HG03095 (cell line): Measurements from ENCODE around the gene FUT8.

ENCODE experiments used
- ATAC-seq: cut with Tn5 transposase; IDR thresholded peaks from one replicate; pipeline ENCODE4 v1.9.1; 2021; ENCODE audit warnings: moderate library complexity; ENCODE audit not compliant: unreplicated experiment

FUT8 gene

DNA sequence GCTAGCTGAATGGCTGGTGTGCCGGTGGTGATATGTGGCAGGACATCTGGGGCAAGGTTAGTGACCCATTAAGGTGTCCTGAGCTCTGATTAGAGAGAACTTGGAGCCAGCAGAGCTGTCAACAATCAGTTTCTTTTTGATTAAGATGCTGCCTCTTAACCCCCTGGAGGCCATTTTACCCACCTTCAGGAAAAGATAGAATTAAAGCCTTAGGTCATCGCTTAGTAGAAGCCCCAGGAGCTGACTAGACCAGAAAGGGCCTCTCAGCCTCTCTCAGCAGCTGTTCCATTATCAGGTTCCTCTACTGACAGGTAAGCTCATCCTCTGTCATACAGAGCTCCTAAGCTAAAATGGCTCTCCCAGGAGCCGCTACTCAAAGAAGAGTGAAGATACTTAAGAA, 339.0 kb downstream of the FUT8 start:
- ATAC-seq, result no peak

DNA sequence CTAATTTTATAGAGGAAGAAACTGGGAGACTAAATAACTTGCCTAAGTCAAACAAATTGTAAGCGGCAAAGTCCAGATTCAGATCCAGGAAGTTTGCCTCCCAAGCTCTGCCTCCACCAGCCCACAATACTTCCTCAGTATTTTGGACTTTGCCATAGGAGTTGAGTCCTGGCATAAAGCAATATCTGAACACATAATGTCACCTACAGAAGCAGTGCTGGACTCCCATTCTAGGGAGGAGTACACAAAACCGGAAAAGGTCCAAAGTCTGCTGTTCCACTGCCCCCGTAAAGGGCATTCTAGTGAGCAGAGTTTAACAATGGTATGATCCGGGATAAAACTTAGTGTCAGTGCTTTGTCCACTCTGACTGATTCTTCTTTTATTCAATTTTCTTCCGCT, 340.5 kb downstream of the FUT8 start:
- ATAC-seq, result no peak

DNA sequence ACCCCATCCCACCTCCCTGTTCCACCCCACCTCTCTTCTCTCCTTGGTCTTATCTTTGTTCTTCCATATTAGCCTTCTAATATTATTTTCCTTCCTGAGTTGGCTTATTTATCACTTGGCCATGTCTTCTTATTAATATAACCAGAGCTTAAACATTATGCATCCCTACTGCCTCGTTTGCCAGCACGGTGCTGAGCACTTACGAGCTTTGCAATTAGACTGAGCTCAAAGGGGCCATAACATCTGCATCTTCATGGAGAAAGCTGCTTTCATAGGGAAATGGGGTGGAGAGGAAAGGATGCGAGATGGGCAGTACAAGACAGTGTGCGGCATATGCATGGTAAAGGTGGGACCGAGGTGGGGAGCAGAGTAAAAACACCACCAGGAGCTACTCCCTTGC, 342.8 kb downstream of the FUT8 start:
- ATAC-seq, result no peak

DNA sequence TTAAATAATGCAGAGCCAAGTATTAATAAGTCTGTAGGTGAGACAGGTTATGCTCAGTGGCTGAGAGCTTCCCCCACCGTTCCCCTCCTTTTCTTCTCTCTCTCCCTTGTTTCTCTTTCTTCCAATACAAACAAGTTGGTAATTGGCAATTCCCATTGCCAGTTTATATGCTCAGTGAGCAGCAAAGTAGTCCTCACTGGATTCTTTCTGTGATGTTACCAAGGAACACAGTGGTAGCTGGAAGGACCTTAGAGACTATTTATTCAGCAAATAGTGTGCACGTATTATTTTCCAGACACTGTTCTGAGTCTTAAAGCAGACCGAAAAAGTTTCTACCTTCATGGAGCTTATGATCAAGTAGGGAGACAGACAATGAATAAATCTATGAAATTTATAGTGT, 344.4 kb downstream of the FUT8 start:
- no peak for ATAC-seq

DNA sequence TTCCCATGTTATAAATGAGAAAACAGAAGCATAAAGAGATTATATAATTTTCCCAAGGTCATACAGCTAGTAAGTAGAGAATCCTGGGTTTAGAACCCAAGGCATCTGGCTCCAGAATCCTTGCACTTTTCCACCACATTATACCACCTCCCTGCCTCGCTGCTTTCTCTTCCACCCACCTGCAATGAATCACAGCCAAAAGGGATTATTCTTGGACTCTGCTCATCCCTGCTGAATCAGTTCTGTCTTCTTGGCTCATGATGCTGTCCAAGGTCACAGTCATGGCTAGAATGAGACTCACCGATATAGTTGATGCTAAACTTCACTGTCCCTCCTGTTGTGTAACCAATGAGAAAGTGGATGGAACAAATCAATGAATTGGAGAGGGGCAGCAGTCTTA, 356.6 kb downstream of the FUT8 start:
- no peak for ATAC-seq

DNA sequence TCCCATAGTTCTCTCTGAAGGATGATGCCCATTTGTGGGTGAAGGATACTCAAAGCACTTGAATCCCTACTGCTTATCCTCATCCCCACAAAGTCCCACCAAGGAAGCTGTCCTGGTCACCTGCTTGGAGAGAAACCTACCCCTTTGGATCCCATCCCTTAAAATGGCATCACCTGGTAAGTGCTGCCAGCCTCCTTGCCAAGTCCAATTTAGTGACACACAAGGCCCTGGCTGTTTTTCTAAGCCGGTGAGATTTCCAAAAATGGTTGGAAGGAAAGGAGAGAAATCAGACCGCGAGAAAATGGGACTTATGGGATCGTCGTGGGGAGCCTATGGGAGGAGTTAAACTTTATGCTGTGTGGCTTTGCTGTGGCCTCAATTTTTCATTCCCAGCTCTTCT, 358.2 kb downstream of the FUT8 start:
- ATAC-seq, result no peak

DNA sequence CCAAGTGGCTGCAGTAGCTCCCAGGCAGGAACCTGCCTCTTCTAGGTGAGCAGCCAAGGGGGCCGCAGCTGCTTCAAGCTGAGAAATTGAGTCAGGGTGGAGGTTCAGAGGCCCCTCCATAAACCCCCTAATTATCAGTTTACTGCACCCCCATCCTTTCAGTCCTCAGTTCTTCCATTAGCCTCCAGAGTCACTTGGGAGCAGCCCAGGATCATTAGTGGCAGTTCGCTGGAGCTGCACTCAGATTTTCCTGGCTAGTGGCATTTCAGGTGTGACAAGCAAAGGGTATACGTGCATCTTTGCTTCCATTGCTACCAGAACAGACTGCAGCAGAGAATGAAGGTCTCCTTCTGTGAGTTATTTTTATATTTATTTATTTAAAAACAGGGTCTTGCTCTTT, 358.7 kb downstream of the FUT8 start:
- ATAC-seq, result no peak

DNA sequence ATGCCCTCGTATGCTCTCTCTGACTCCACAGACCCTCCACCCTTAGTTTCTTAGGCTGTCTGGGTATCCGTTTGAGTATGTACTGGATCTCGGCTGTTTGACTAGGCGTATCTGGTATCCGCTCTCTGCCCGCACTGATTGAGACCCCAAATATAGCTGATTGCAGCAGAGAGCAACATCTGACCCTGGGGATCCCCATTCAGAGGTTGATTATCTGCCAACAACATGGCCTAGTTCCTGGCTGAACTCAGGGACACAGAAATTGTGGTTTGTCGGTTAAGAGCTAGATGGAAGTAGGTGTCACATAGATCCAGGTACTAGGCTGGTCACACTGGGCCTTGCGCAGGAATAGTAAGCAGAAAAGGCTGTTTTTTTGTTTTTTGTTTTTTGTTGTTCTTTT, 359.9 kb downstream of the FUT8 start:
- no peak for ATAC-seq

DNA sequence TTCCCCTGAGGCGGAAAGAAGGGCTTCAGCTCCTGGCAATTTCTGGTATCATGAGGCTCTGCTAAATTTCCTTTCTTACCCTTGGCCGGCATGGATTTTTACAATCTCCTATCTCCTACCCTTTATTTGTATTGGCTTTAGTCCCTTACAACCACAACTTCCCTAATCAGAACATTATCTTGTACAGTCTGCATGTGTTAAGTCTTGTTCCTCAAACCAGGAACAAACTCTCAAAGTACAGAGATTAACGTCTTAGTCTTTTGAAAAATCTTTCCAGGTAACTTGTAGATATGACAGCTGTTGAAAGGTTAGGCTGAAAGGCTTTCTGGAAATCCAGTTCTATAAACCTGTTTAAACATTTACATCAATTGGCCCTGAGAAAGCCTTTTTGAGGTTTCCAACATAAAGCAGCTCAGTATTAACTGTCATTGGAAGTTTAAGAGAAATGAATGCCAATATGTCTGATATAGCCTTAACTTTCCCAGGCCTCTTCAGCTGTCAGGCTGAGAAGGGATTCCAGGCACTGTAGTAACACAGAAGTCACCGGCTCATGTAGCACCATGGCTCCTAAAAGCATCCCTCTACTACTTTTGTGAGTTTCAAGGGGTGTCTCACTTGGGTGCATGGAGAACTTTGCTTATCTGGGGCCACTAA, 360.5 kb downstream of the FUT8 start:
- no peak for ATAC-seq

DNA sequence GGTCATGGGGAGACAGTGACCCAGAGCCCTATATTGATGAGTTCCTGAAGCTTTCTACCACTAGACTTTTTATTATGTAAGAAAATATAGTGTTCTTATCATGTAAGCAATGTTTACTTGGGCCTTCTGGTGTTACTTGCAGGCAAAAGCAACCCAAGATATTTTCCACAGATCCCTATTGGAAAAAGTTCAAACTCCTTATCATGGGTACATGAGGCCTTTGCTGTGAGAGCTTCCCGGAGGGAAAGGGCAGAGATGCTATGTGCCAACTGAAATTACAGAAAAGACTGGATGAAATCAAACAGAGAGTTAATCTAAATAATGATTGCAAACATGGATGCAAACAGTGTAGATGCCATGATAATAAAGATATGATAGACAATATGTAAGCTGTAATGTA, 361.5 kb downstream of the FUT8 start:
- ATAC-seq, result no peak

DNA sequence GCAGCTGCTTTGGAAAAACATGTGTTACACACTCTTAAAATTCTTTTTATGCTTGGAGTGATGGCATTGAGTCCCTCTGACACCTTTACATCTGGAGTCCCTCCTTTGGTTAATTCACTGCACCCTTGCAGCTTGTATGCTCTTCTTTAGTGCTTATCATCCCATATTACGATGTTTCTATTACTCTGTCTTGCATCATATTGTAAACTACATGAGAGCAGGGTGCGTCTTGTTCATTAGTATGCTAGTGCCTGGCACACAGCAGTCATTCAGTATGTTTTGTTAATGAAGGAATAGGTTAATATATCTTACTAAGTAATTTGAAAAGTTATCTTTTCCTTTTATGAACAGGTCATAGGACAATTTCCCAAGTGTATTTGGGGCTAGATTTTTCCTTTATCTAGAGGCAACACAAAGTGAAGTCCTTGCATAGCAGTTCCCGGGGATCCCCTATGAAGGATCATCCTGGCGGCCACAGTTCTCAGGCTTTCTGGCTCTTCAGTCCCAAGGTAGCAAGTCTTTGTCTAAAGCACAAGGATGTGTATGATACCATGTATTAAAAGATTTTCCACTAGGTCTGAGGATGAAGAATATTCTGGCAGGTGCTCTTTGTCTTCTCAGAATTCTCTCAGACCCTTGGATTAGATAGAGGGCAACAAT, 363.8 kb downstream of the FUT8 start:
- no peak for ATAC-seq

DNA sequence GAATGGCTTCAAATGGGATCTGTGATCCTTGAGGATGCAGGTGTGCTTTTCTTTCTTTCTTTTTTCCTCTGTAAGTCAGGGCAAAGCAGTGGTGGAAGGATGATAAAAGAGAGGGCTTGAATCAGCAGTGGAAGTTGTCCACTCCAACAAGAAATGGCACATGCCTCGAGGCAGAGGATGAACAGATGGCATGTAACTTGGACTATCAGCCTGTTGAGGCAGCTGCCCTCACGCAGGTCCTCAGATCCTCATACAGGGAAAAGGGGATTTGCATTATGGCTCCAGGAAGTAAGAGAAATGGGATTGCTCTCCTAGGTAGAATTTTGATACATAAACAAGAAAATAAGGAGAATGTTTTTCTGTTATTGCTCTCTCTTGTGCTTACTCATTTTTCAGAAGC, 368.0 kb downstream of the FUT8 start:
- ATAC-seq, result no peak

DNA sequence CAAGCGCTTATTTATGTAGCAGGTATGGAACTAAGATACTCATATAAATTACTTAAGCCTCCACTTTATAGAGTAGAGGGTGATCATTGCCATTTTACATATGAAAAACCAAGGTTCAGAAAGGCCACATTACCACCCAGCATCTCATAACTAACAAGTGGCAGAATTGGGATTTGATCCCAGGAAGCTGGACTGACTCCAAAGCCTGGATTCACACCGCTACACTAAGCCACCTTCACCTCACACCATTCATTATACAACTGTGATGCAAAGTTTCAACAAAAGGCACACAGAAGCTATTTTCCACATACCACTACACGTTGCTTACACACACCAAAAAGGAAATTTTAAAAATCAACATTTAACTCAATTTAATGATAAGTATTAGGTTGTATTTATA, 370.6 kb downstream of the FUT8 start:
- no peak for ATAC-seq

DNA sequence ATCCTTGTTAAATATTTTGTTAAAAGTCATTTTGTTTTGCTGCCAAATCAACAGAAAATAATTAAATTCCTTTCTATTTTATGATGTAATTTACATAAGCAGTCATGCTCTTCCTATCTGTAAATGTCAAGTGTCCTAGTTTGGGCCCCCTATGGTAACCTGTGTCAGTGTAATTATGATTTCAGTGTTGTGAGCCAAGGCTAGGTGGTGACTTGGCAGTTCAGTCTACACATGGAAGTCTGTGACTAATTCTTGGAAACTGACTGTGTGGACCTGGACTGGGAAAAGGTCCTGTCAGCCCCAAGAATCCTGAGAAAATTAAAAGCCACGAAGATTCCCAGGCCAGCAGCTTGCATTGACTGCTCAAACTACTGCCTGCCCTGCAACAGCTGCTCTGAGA, 371.0 kb downstream of the FUT8 start:
- no peak for ATAC-seq

DNA sequence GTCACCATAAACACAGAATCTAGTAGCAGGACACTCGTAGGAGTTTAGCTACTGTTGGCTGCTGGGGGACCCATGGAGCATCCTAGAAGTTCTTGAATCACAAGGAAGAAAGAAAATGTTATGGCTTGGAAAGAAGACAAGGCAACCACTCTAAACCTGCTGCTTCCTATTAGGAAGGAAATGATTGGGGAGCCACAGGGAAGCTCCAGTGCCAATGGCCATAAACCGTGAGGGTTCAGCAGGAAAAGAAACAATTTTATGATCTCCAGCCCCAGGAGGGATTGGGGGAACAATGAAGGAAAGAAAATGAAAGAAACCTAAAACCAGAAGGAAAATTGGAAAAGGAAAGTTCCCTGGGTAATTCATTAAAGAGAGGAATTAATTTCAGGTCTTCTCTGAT, 372.0 kb downstream of the FUT8 start:
- no peak for ATAC-seq

DNA sequence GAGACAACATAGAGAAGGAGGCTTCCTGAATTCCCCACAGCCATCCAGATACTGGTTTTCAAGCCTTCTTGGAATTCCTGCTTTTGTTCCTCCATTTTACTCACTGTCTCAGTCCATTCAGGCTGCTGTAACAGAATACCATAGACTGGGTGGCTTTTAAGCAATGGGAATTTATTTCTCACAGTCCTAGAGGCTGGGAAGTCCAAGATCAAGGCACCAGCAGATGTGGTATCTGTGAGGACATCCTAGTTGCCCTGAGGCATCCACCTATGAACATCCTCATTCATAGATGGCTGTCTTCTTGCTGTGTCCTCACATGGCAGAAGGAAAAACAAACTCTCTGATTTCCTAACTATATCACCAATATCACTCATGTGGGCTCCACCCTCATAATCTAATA, 374.9 kb downstream of the FUT8 start:
- ATAC-seq, result no peak

DNA sequence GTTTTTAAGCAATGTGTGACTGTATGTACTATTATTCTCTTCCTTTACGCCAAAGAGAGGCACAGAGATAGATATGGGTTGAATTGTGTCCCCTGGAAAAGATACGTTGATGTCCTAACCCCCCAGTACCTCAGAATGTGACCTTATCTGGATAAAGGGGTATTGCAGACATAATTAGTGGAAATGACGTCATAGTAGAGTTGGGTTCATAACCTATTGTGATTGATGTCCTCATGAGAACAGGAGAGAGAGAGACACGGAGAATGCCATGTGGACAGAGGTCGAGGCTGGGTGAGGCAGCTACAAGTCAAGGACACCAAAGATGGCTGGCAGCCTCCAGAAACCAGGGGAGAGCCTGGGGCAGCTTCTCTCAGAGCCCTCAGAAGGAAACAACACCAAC, 376.3 kb downstream of the FUT8 start:
- no peak for ATAC-seq

DNA sequence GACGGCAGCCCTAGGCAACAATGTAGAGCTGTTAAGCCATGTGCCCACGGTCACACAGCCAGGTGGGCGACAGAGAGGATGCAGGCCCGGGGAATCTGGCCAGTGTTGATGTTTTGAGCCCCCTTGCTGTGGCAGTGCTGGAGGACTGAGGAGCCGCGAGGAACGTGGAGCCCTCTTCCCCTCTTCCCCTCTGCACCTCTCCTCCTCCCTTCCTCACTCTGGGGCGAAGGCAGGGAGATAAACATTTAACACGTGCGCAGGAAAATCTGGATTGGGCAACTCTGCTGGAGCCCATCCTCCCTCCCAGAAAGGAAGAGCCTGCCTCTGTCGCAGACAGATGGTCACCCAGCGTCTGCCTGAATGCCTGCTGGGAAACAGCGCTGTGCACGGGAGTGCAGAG, 376.8 kb downstream of the FUT8 start:
- no peak for ATAC-seq

DNA sequence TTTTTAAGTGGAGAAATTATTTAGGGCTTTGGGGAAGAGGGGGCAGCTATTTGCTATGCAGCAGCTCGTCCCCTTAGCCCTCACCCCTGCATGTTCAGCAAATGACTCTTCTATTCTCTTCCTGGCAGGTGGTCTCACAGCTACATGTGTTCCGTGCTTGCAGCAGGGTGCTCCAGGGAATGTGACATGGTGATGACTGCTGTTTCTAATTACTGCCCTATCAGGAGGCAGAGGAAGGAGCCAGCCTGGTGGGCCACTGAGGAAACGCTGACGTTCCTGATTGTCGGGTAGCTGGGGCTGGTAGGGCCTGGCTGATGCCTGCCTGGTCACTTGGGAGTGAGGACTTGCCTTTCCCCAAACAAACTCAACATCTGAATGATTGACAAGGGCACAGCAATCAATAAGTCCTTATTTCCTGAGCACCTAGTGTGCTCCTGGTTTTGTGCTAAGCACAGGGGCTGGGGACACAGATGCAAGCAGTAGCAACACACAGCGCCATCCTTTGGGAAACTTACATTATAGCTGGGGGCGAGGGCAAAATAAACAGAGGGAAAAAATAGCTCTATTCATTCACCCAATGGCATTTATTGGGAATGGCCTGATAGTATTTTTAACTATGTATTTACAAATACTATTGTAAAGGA, 377.8 kb downstream of the FUT8 start:
- ATAC-seq, result no peak

DNA sequence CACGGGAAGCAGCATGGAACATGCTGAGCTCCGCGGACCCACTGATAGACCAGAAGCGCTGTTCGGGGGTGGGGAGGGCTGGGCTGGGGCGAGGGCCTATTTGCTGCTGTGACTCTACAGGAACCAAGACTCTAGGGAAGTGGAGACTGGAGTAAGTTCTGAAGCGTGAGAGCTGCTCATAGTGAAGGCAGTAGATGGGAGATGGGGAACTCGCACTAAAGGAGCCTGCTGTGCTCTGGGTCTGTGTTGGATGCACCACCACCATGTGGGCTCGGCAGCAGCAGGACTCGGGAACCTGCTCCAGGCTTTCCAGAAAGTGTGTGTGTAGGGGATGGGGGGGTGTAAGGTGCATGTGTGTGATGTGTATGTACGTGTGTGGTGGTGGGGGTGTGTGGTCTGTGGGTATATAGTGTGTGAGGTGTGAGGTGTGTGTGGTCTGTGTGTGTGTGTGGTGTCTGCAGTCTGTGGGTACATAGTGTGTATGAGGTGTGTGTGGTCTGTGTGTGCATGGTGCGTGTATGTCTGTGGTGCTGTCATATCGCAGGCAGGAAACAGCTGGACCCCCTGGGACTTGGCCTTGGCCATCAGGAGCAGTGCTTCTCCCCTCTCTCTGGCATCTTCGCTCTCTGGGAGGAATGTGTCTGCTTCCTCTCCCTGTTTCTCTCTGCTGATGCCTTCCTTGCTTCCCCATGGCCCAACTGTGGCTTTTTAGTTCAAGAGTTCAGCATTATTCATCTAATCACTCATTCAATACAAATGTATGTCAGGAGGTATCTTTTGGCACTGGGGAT, 378.9 kb downstream of the FUT8 start:
- no peak for ATAC-seq

DNA sequence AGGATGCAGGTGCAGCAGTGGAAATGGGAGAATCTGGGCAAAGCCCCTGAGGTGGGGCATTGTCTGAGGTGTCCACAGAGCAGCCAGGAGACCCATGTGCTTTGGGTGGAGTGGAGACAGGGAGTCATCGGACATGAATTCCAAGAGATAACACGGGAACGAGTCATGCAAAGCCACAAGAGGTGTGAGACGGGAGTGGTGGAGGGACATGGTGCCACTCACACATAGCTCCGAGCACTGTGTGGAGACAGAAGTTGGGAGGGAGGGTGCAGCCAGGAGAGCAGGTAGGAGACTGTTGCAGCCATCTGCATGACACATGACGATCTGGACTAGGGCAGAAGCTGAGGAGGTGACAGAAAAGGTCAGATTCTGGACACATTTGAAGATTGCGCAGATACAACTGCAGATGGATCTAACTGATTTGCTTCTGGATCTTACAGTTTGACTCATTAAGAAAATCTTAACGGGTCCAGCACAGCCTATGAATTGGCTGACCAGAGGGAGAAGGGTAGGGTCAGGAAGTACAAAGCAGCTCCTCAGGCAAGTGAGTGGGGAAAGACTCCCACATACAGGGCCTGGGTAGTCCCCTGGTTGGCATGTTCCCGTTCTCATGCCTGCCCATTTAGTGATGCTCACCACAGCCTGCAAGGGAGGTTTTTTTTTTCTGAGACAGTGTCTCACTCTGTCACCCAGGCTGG, 379.8 kb downstream of the FUT8 start:
- ATAC-seq, result no peak
